Transverse colon (tissue), 4 donors: ENCODE results near the gene HOXA6. TPM values are rescaled to one million over a fixed set of nuclear protein-coding genes. Genes with fewer than 3 reads are reported as not detected.
A peak's percentile ranks its signal among the peaks of the same experiment; 100 is the strongest.

Source experiments
- DNase-seq: peaks from one replicate; pipeline ENCODE4 v3.0.0-alpha.2; 2019
- H3K27ac ChIP-seq, 4 donors: fragments of 200-600 bp; sonication (generic); 2 replicates each; pipeline ENCODE4 v1.5.1; 2016 to 2018; ENCODE audit warnings: inconsistent platforms in 4 of 4
- H3K27me3 ChIP-seq: fragments of 200-600 bp; sonication (generic); 2 replicates; pipeline ENCODE4 v1.5.1; 2017; ENCODE audit warnings: inconsistent platforms
- H3K36me3 ChIP-seq, 4 donors: fragments of 200-600 bp; sonication (generic); 2 replicates each; pipeline ENCODE4 v1.5.1; 2017 to 2019; ENCODE audit warnings: inconsistent platforms in 4 of 4
- H3K4me1 ChIP-seq, 4 donors: fragments of 200-600 bp; sonication (generic); 2 replicates each; pipeline ENCODE4 v1.5.1; 2017 to 2020; ENCODE audit warnings: inconsistent platforms in 4 of 4
- H3K4me3 ChIP-seq, 4 donors: fragments of 200-600 bp; sonication (generic); 1 replicate in 1 of 4; 2 replicates in 3 of 4; pipeline versions ENCODE4 v1.5.1 to v1.6.1; 2017 to 2019; ENCODE audit warnings: inconsistent platforms in 4 of 4
- H3K9me3 ChIP-seq, 2 donors: fragments of 200-600 bp; sonication (generic); 2 replicates each; pipeline ENCODE4 v1.5.1; 2017 to 2019; ENCODE audit warnings: inconsistent platforms in 2 of 2
- CTCF ChIP-seq, 5 experiments: fragments of 200-600 bp in 3 of 5; fragments of 450-650 bp in 2 of 5; sonication (generic) in 3 of 5; IDR thresholded peaks; 1 replicate in 2 of 5; 2 replicates in 3 of 5; pipeline ENCODE4 v1.5.1; 2016 to 2017; ENCODE audit warnings: antibody characterized with exemption in 5 of 5, inconsistent platforms in 3 of 5, mild to moderate bottlenecking in 2 of 5, moderate library complexity in 1 of 5
- EP300 ChIP-seq: sonication (generic); formaldehyde crosslinking; IDR thresholded peaks from one replicate; pipeline ENCODE4 v1.6.1; 2017; ENCODE audit warnings: antibody characterized with exemption, low read depth
- POLR2A ChIP-seq: fragments of 450-650 bp; IDR thresholded peaks from one replicate; pipeline ENCODE4 v1.6.1; 2016; ENCODE audit warnings: antibody characterized with exemption, mild to moderate bottlenecking, moderate library complexity
- POLR2AphosphoS5 ChIP-seq, 3 donors: sonication (generic); formaldehyde crosslinking; IDR thresholded peaks; one replicate each; pipeline ENCODE4 v1.6.1; 2016; ENCODE audit warnings: antibody characterized with exemption in 3 of 3
- WGBS, 2 donors: methylation state at CpG; one replicate each; pipeline ENCODE4 v1.1.5; 2018; ENCODE audit warnings: low coverage in 1 of 2; 5-methylcytosine and 5-hydroxymethylcytosine counted together
- in situ Hi-C, 4 donors: fragments of 200-750 bp; cut with MboI; loops; one replicate each; pipeline versions ENCODE4 v1.15.0 to v1.15.1; 2017; ENCODE audit warnings: low sequenced_read_pairs in 3 of 4, low pct_ligation_motif_present in 1 of 4, low pct_unique_long_range_greater_than_20kb in 1 of 4
- intact Hi-C: fragments of 100-400 bp; cut with DNase I; formaldehyde crosslinking; loops from one replicate; pipeline ENCODE4 v1.15.1; 2023; ENCODE audit warnings: low total_unique reads
- total RNA-seq, 4 donors: library from RNA; depleted of rRNA; stranded (reverse); fragments of >200 nt; gene quantifications; one replicate each; pipeline ENCODE4 v1.1.0, GENCODE V29; 2016

Gene HOXA6
- total RNA-seq, 4 donors from 2014 or later, result 12.9 to 27.8 (median 17.3) TPM

DNA sequence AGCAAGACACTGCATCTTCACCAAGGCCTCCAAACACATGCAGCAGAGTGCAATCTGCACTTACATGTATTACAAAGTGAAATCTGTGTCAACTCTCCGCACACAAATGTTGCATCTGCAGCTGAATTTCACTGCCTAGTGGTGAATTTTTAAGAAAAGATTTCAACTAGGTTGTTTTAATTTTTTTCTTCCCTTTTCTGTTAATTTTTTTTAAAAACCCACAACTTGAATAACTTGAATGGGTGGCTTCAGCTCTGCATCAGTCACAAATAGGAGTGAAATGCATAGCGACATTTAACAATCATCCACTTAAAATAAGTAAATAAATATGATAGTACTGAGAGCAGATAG lies 46.4 kb upstream of the HOXA6 start:
- no peak for DNase-seq
- Histone ChIP-seq H3K27me3 (peaks cover 72% of the 10 kb centered on the region), H3K4me1 (peaks cover 16 to 48% (median 34%) of the 10 kb centered on the region in 4 donors), H3K27ac (peak overlapping the region; percentile 95 to 99 (median 98)), H3K36me3 (no peaks in the 10 kb centered on the region), H3K9me3 (no peaks in the 10 kb centered on the region), H3K4me3 (peak overlapping the region in 3 of 4 donors; percentile 57 to 73 (median 59))
- 18 to 43% methylated on average over 2 of the region's 2 CpGs for WGBS, 2 donors
- intact Hi-C loops, result loop anchor here (5.0 to 10.0 kb wide), 3 partner anchors 723 to 981 kb away; no protein-coding TSS in a partner anchor
- TF ChIP-seq EP300 (no peak), POLR2AphosphoS5 (IDR thresholded peaks at IDR 0.05) (no peak), CTCF (IDR thresholded peaks at IDR 0.05) (no peak), POLR2A (no peak)
- in situ Hi-C loops, result loop anchor here in 2 of 4 donors (25.0 kb wide), 1 partner anchor 1332 kb away; no protein-coding TSS in a partner anchor

DNA sequence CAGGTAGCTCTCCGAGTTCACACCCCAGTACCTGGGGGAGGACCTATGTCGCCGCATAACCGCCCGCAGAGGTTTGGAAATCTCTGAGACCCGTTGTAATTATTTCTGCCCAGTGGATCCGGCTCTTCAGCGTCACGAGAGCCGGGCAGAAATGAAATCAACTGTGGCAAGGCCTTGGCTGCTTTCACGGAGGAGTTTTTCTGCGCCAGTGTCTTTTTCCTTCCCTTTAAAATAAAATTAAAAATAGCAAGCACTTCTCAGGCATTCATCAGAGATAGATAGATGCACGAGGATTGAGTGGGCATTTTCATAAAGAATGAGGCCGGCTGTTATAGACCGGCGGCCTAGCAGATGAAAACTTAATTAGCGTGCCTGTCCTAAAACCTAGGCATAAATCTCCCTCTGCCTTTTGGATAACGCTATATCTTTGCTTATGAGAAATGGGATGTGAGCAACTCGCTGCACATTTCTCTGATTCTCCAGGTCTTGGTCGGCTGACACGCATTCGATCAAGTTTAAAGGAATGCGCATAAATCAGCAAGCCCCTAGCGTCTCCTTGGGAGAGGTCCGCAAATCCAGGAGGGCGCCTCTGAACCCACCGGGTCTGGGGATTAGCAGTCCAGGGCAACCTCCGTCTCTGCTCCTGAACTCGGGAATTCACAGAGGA lies 45.9 kb upstream of the HOXA6 start:
- Histone ChIP-seq H3K27ac (peak overlapping the region; percentile 95 to 99 (median 98)), H3K36me3 (no peaks in the 10 kb centered on the region), H3K4me3 (peak overlapping the region; percentile 27 to 73 (median 58)), H3K27me3 (peaks cover 72% of the 10 kb centered on the region), H3K9me3 (no peaks in the 10 kb centered on the region), H3K4me1 (peaks cover 16 to 48% (median 37%) of the 10 kb centered on the region in 4 donors)
- in situ Hi-C loops, result loop anchor here in 2 of 4 donors (25.0 kb wide), 1 partner anchor 1331 kb away; no protein-coding TSS in a partner anchor
- intact Hi-C loops, result loop anchor here (5.0 to 10.0 kb wide), 3 partner anchors 724 to 981 kb away; no protein-coding TSS in a partner anchor
- 14 to 30% methylated on average over 4 to 29 of the region's 29 CpGs for WGBS, 2 donors
- DNase-seq, result no peak
- TF ChIP-seq CTCF (IDR thresholded peaks at IDR 0.05) (peak in 1 of 5 experiments; percentile 9), POLR2A (no peak), POLR2AphosphoS5 (IDR thresholded peaks at IDR 0.05) (no peak), EP300 (no peak)

DNA sequence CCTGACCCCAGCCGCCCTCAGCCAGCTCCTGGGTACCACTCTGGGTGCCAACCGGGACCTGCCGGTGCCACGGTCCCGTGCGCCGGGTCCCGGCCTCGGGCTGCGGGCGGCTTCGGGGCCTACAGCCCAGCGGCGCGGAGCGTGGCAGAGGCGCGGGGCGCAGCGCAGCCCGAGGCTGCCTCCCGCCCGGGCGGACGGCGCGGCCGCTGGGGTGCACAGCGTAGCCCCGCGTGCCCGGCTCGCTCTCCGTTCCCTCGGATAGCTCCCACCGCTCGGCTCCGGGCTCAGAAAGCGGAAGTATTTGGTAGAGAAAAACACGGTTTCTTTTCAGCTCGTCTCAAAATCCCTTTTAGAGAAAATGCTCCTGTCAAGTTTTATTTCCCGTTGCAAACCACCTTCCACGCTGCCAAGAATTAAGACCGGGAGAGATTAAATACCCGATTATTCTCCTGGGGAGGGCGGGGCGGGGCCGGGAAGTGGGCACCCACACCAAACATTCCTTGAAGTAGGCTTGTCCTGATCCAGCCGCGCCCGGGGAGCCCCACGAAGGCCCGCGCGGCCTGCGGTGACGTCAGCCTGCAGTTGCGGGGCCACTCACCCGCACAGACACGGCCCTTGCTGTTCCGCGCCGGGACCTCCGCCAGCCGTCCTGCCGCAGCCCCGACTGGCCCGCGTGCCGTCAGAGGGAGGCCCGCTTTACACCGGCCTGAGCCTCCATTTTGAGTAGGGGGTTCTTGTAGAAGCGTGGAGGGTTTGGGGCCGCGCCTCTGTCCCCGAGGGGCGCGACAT lies 45.2 kb upstream of the HOXA6 start:
- TF ChIP-seq EP300, result no peak
- TF ChIP-seq CTCF (IDR thresholded peaks at IDR 0.05), result no peak
- peak; percentile 7 for TF ChIP-seq POLR2A
- peak in 2 of 3 donors; percentile 41 to 54 for TF ChIP-seq POLR2AphosphoS5 (IDR thresholded peaks at IDR 0.05)
- no peaks in the 10 kb centered on the region for H3K36me3 ChIP-seq
- in situ Hi-C loops (loop anchor here in 2 of 4 donors (25.0 kb wide), 1 partner anchor 1330 kb away; no protein-coding TSS in a partner anchor), intact Hi-C loops (loop anchor here (5.0 to 10.0 kb wide), 3 partner anchors 725 to 982 kb away; no protein-coding TSS in a partner anchor)
- H3K4me1 ChIP-seq, result peaks cover 16 to 51% (median 43%) of the 10 kb centered on the region in 4 donors
- peaks cover 72% of the 10 kb centered on the region for H3K27me3 ChIP-seq
- H3K27ac ChIP-seq, result peak overlapping the region; percentile 95 to 99 (median 98)
- H3K4me3 ChIP-seq, result peak overlapping the region; percentile 27 to 73 (median 58)
- 4% methylated on average over 76 of the region's 78 CpGs; no CpG with 5 or more reads in 1 of the 2 donors for WGBS, 2 donors
- H3K9me3 ChIP-seq, result no peaks in the 10 kb centered on the region
- peak; percentile 63 for DNase-seq
